Hematopoietic multipotent progenitor cell treated with erythropoietin and hydrocortisone succinate and interleukin-3 and kit ligand, for 15 days (in vitro differentiated cells): ENCODE measurements around the gene LYZL2.

Experiments used
- DNase-seq: peaks from one replicate; pipeline ENCODE4 v3.0.0-alpha.2; 2015; ENCODE audit warnings: low spot score

The LYZL2 gene

DNA sequence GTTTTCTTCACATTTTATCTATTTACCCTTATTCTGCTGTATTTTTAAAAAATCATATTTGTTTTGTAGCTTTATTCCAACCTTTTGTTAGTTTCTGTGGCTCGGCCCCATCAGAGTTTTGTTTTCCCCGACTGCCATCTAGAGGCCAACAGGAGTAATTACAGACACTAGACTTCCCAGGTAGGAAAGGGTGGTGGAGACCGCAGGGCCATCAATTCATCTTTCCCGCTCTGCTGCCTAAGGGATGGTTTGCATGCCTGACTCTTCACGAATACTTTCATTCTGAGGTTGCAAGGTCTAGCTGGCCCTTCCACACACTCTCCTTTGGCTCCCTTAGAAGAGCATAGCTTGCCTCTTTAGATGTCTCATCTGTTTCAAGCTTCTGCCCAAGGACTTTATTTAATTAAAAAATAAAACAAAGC lies 38.3 kb downstream of the LYZL2 start:
- DNase-seq, result peak; percentile 64

DNA sequence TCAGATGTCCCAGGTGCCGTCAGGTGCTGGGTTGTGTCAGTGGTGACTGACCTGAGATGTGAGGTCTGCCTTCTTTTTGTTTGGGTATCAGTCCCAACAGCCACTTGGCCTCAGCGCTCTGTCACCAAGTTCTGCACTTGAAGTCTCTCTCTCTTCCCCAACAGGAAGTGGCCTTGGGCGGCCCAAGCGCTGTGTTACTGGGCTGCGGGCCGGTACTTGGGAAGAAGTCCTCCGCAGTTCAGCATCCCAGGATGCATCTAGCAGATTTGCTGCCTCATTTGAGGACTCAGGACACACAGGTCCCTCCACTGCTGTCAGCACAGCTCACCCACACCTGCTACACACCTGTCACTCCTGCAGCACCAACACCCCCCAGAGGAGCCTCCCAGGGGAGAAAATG lies 40.1 kb downstream of the LYZL2 start:
- no peak for DNase-seq

DNA sequence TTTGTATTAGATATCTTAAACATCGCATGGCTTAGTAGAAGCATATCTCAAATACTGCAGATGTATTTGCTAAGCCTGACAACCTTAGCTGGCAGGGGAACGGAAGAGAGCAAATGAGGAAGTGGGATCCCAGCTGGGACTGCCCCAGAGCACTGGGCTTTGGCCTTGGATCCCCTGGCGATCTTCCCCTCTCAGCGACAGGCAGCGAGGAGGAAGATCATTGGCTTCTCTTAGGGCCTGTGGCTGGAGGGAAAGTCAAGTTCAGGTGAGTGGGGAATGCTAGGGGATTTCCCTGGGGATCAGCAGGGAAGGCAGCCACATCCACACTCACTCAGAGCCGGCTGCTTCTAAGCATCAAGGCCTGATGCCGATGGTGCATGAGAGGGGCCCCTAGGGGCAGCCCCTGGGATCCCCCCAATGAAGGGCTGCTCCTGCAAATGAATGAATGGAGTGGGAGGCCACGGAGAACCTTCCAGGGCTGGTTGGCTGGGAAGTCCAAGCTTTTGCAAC lies 42.0 kb downstream of the LYZL2 start:
- no peak for DNase-seq

DNA sequence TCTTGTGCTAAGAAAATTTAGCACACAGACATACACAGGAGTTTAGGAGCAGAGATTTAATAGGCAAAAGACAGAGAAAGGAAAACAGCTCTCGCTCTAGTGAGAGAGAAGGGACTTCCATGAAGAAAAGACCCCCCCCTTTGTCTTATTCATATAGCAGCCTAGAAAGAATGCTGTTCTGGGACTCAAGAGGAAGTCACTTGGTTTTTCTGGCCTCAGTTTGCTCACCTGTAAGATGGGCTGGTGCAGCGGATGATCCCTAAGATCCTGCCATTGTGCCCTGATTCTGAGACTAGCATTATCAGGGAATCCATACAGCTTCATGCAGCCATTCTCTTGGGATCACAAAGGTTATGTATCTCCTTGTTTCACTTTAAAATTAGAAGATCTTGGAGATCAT lies 42.7 kb downstream of the LYZL2 start:
- DNase-seq, result no peak

DNA sequence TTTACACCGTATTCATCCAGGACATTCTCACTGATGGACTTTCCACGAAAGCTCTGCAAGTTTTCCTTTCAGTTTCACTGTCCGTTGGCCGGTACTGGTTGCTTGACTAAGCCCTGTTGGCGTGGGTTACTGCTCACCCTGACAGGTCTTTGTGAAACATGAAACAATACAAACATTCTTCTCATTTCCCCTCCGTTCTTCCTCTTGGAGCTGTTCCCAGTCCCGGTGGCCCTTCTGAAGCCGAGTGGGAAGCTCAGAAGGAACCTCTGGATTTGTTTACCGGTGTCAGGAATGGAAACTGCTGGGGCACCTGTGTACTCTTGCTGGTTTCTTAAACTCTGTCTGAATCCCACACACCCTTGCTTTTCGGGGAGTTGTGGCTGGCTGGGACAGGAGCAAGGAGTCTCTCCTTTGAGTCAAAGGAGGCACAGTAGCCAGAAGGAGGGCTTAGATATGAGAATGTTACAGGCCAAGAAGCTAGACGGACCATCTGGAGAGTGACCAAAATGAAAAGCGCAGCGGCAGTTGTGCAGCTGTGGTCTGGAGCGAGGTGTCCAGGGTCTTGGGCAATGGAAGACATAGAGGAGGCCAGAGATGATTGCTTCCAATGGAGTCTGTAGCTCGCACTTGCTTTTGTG lies 45.7 kb downstream of the LYZL2 start:
- DNase-seq, result peak; percentile 25

DNA sequence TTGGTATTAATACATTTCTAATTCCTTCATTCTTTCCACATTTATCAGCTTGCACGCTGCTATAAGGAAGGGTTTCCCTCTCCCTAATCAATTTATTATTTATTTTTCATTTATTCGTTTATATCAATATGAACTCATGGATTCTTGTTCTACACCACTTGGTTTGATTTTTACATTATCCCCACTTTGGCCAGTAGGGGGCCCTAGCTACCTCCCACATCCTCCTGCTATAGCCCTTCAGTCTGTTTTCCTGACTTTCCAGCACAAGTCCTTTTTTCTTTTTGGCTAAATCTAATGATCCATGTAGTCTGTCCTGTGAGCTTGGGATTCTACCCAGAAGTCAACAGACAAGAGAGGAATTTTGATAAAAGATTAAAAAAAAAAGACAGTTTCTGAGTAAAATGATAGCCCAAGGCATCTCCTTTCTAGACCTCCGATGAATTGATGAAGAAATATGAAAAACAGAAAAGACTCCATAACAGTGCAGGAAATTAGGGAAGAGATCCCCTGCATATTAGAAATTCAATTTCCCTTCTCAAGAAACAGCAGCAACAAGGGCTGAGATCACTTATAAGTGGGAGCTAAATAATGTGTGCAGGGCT lies 47.7 kb downstream of the LYZL2 start:
- peak; percentile 54 for DNase-seq

DNA sequence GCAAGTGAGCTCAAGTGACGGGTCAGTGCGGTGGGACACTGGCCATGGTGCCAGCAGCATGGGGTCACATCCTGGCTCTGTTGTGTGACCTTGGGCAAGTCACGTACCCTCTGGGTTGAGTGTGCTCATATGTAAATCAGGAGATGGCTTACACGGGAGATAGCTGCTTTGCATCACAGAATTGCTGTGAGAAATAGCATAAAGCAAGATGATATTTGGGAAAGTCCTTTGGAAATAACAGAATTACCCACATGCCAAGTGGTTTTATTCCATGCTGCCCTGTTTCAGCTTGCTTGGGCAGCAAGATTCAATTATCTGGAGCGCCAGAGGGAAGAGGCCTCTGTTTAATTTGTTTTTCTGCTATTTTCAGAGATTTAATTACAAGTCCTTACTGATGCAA lies 48.9 kb downstream of the LYZL2 start:
- no peak for DNase-seq

DNA sequence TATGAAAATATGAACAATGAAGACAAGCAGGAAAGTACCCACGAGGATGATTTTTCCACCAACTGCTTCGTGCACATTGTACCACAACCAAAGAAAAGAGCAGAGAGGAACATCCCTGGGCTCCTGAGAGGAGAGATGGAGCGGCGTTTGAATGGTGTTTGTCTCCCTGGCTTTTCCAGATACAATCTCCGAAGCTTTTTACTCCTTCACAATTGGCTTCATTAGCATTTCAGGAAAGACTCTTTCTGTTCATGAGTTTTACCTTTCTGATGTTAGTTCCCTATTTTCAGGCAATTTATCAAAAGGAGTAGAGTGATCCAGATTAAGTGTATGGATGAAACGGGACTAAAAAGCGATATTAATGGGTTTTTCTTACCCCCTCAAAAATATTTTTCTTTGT lies 49.3 kb downstream of the LYZL2 start:
- no peak for DNase-seq

DNA sequence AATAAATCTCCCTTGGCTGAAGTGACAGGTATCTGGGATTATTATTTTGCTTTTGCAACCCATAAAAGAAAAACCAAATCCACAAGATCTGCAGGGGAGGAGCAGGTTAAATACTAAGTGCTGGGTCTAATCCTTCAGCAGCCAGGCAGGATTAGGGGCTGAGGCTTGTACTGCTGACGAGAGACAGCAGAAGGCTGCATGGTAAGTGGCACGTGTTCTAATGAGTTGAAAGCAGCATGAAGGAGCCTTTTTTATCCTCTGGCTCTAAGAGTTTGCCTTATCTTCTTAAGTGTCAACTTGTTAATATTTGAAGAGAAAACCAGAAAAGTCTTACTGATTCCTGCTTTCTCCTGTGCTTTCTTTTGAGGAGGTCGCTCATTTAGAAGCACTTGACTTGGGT lies 50.0 kb downstream of the LYZL2 start:
- no peak for DNase-seq

DNA sequence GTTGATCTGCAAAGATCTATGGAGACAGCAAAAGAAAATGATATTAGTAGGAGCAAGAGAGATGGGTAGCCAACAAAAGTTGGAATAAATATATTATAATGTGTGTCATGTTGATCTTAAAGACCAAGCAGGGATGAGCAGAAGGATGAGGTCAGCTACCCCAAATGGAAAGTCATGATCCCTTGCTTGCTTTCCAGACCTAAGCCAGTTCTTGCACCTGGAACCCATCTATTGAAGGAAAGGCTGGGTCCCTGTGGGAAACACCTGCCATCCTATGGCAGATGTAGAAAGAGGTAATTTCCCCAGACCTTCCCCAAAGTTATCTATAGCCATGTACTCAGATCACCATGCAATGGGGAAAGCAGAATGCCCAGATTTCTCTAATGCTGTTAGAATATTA lies 52.5 kb downstream of the LYZL2 start:
- DNase-seq, result no peak

DNA sequence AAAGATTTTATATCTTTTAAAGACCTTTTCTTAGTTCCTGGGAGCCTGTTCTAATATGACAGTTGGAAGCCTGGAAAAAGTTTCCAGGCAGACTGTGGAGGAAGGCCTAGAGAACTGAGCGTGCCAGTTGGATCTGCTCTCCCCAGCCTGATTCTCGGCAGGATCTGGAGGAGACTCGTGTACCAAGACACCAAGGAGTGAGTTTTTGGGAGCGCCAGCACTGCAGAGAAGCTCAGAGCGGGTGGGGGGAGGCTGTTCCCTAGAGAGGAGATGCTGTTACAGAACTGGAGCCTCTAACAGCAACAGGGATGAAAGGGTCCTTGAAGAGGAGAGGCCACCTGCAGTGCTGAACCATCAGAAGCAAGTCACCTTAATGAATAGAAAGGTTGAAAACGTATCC lies 52.9 kb downstream of the LYZL2 start:
- no peak for DNase-seq

DNA sequence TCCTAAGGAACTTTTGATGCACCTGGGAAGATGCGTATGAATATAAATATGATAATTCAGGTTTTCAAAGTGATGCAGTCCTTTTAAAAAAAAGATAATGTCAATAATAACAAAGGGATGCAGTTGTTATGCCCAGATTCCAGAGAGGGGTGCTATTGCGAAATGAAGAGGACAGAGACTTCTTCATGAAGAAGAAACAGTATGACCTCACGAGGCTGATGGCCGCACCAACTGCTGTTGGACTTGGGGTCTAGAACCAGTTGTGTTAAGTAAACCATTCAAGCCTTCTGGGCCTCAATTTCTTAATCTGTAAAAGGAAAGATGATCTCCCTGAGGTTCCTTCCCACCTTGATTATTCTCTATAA lies 55.1 kb downstream of the LYZL2 start:
- DNase-seq, result no peak

DNA sequence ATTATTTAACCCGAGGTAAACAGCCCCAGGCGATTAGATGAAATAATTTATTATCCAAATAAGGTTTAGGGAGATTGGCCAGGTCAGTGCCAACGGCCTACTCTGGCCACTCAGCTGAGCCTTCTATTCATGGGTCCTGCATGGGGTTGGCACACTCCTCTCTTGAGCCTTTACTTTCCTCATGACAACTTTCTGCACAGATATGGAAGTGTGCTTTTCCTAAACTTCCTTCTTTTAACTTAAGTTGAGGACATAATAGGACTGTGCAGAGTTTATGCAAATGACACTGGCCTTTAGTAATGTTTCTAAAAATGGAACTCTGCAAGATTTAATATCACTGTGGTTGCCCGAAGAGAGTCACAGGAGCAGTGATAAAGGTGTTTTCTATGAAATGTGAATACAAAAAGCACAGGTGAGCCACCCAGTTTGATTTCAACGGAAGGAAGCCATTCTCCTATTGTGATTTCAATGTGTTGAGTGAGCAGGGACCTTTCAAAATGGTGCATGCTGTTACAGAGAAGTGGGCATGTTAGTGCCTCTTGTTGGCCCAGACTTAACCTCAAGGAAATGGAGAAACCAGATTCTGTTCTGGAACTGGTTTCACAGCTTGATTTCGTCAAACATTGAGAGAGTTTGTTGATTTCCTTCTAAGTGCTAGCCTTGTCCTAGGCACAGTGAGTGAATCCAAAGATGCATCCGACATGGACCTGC lies 55.7 kb downstream of the LYZL2 start:
- no peak for DNase-seq

DNA sequence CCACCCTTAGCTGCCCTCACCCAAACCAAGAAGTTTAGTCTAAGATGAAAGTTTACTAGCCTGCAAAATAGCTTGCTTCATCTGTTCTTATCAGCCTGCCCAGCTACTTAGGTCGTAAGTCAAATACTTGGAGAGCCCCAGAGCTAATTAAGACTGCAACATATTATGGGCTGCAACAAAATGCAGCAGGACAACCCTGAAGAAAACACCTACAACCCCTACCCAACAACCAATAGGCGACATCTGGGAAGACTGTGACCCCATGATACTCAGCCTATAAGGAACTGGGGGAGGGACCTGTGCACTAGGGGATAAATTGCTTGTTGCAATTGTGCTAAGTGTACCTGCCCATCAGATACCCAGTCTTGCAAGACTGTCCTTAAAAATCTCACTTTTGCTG lies 64.1 kb downstream of the LYZL2 start:
- no peak for DNase-seq

DNA sequence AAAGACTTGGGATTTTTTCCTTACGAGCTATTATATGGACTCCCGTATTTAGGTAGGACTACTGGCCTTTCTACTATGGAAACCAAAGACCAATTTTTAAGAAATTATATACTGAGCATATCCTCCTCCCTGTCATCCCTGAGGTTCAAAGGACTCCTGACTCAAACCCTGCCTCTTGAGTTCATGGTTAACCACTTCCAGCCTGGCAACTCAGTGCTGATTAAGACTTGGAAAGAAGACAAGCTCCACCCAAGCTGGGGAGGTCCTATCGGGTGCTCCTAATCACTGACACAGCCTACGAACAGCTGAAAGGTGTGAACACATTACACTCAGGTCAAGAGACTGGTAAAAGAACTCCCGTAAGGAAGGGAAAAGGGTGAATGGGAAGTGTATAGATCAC lies 66.8 kb downstream of the LYZL2 start:
- DNase-seq, result no peak
